OCI-M2 (cell line): ENCODE data around the gene NRGN.

Source experiments
- DNase-seq: peaks from one replicate; lab custom pipeline; 2025; ENCODE audit not compliant: unreplicated experiment; lab: John Stamatoyannopoulos, UW

Gene NRGN

DNA sequence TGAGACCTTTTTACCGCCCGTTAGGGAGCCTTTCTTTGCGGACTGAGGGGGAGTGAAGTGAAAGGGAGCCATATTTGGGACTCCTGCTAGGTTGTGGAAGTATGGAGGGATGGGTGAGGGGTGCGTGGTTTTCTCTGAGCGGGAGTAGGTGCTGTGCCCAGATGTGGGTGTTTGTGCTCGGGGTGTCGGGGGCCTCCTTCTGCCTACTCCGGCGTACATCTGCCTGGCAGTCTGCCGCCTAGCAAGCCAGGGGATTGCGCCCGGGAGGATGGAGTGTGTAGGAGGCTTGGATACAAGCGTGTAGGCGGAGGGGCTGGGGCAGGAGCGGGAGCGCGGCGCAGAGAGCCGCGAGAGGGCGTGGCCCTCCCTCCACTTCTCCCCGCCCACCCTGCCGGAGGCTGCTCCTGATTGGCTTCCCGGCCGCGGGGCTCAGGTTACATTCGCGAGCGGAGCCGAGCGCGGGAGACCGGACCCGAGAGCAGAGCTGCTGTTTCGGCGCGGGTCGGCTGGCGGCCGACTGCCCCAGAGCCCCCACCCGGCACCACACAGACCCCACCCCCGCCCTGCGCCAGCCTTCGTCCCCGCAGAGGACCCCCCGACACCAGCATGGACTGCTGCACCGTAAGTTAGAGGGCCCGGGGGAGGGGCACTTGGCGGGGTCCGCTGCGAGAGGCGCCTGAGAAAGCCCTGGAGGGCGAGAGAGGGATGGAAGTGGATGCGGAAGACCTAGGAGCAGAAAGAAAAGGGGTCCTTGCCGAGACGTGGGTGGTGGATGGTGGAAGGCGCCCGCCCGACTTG is at the start of gene NRGN:
Gene NRGN, plus strand, starts transcription at position 464 of the 798 bp plus-strand sequence. Its CDS starts 143 bp downstream, at position 607.
- peak; percentile 32 for DNase-seq

DNA sequence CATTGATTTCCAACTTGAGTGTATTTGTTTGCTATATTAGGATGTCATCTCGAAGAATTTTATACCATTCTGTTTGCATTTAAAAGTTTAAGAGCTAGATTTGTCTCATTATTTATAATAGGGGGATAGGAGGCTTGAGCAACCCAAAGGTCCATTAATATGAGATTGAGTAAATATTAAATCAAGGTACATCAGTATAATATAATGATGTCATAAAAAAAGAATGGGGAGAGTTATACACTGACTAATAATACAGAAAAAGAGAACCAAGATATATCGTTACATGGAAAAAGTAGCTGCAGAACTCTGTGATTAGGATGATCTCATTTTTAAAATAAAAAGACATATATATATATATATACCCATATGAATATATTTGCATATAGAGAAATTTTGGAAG is 46.6 kb upstream of the NRGN start:
- DNase-seq: no peak

DNA sequence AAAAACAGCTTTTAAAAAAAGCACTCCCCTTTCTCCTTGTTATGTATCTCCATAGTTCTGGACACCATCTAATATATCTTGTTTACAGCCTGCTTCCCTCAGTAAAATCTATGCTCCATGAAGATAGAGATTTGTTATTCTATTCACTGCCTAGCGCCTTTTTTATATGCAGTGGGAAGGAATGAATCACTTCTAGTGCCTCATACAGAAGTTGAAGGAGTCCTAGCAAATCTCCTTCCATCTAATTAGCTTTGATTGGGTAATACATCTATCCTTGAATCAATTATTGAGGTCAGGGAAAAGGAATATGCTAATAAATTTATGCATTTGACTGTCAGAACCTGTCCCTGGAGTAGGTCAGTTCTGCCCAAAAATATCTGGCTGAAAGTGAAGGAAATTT is 40.2 kb upstream of the NRGN start:
- no peak for DNase-seq

DNA sequence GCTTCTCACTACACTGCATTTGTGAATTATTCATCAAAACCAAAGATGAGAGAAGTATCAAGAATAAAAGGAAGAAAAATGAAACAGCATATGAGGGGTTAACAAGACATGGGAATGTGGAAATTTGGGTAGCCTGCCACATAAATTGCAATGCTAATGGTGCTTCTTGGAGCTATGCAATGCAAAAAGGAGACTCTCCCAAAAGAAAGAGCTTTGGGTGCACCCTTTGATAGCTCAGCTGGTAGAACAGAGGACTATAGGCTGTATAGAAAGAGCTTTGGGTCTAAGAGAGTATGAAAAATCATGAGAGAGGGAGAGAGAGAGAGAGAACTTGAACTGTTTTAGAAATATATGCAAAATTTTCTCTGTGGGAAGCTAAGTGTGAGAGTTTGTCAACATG is 39.7 kb upstream of the NRGN start:
- DNase-seq: no peak

DNA sequence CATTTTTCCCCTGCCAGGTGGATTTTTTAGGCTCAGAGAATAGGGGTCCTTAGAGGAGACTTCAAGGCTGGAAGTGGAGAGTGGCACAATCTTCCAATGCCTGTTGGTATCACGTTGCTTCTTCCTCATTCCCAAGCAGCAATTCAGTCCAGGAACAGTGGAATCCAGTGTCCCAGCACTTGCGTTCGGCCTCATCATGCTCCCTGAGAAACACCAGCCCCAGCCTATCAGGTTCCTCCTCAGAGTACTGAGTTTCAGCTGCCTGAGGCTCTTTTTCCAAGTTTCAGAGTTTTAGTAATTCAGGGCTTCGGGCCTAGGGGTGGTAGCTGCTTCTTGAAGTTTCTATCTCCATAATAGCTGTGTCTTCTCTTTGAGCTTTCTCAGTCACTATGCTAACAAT is 31.9 kb upstream of the NRGN start:
- DNase-seq: no peak

DNA sequence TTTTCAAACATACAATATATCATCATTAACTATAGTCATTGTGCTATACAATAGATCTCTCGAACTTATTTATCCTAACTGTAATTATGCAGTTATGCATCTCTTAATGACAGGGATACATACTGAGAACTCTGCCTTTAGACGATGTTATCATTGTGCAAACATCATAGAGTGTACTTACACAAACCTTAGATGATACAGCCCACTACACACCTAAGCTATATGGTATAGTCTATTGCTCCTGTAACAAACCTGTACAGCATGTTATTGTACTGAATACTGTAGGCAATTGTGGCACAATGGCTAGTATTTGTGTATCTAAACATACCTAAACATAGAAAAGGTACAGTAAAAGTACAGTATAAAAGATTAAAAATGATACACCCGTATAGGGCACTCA is 27.4 kb upstream of the NRGN start:
- no peak for DNase-seq

DNA sequence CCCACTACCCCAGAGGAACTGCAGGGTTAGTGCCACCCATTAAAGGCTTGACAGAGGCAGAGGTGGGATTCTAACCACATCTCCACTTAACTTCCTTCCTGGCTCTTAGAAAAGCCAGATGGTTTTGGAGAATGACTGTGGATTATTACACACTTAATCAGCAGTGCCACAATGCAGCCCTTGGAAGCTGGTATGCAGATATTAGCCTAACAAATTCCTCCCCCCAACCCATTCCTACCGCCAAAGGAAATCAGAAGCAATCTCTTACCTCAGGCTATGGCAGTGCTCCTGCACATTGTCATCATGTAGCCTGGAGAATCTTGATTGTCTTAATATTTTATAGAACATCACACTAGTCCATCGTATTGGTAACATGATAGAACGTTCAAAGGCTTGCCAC is 23.2 kb upstream of the NRGN start:
- no peak for DNase-seq

DNA sequence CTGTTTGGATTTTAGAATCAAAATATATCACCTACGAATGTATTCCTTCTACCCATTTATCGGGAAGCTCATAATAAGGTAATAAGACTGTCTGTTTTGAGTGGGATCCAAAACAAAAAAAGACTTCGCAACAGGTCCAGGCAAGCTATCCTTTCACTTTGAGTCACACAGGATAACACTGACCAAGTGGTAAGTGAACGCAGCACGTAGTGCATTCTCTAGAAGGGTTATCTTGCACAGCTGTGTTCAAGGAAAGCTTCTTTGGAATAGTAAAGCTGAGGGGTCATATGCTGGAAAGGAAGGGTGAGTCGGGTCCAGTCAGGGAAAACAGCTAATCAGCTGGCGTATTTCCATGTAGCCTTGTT is 22.3 kb upstream of the NRGN start:
- no peak for DNase-seq

DNA sequence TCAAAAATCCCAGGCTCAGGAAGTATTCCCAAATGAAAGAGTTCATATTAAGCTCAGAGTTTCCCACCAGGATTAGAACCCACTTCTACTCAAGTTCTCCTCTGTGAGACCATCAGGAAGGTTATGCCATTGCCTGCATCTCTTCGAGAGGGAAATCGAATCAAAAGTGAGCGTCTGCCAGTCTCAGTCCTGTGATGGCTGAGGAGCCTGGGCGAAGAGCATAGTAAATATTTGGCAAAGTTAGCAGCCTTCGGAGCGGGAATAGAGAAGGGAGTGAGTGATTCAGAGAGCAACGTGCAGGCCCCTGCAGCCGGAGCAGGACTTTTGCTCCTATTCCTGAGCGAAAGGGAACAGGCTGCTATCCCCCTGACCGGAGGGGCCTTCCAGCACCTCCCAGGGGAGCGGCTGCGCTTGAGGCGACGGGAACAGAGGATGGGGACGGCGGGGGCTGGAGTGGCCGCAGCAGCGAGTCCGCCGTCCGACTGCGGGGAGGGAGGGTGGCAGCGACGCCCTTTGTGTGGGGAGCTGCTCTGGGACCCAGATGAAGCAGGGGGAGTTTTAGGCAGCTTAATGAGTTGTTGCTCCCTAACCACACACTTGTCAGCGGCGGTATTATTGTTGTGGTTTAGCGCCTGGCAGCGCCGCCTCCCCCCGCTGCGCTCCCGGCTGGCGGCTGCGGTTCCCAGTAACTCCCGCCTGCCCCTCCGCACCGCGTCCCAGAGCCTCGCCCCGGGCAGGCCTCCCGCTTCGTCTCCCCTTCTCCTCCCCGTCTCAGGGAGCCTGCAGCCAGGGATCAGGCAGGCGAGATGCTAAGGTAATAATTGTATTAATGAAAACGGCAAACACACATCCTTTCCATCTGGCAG is 21.7 kb upstream of the NRGN start:
- no peak for DNase-seq

DNA sequence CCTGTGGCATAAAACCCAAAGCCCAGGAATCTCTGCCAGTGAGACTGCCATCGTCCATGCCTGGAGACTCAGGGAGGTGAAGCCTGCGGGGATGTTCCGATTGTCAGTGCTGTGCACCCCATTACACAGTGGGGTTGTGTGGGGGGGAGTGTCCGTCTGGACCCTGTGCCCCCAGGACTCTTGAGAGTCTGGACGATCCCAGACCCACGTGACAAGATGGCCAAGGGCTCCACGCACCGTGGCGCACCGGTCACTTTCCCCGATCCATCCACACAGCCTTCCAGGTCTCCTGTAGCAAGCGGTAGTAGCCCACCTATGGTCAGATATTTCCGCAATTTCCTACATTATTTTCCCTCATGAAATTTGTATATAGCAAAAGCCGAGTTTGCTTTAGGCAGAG is 20.9 kb upstream of the NRGN start:
- DNase-seq: no peak

DNA sequence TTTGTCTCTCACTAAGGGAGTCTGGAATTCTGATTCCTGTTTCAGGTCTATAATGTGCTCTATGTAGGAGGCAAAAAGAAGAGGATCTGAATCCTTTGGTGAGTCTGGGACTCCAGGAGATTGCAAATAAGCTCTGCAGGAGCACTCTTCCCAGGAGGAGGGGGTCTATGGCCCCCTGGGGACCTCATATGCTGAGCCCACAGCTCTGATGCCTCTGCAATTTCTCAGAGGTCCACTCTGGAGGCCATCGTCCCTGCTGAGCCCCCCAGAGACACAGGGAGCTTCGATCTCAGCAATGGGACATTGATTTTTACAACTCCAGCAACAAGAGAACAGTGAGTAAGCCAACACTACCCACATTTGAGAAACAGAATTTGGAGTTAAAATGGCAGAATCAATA is 20.2 kb upstream of the NRGN start:
- no peak for DNase-seq

DNA sequence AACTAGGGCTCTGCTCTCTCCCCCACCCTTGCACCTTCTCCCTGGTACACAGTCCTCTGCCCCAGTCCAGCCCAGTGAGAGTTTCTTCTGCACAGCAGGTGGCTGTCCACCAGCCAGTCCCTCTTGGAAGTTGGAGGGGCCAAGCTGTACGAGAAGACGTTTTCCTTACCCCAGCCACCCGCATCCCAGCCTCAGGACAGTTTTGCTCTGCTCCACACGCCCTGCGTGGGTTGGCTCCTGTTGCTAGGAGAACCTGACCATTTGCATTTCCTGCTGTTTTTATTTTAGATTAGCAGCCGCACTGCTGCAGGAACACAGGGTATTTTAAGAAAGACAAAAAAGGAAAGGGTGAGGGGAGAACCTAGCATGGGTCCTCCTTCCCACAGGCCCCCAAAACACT is 17.6 kb upstream of the NRGN start:
- DNase-seq: no peak

DNA sequence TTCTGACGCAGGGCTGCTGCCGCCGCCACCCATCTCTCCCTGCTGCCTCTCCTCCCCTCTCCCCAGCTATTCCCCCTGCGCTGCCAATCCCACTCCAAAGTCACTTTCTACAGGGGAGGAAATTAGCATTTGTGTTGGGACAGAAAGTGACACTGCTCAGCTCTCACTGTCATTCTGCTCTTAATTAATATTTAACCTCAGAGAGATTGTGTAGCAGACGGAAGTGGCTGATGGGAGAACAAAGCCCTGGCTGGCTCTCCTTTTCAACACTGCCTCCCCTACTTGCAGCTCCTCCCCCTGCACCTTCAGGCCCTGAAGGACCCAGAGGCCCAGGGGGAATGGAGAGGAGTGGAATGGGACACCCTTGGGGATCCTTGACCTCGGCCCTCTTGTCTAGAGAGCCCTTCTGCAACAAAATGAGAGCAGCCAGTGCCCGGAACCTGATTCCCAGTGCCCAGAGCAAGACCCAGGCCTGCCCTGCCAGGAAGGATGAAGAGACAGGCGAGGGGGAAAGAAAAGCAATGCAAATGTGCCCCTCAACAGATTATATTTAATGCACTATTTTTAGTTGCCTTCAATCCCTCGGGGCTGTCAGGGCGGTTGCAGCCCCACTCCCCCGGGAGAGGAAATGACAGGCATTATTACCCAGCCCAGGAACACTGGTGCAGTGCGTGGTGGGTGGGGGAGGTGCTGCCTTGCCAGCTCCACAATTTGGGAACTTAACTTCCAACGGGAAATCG is 14.6 kb upstream of the NRGN start:
- DNase-seq: no peak

DNA sequence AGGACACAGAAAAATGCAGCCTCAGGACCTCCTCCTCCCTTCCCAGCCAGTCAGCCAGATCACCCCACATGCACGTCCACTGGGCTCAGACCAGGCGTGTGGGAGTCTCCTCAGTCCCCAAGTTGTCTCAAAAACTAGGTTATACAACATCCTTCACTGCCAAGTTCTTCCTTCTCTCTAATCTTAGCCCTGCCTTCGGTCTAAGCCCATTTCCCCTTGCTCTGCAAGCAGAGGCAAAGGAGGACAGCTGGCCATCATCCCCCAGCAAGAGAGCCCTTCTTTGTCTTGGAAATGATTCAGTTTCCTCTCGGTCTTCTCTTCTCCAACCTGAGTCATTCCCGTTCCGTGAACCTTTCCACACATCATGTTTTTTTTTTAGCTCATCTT is 14.0 kb upstream of the NRGN start:
- DNase-seq: no peak

DNA sequence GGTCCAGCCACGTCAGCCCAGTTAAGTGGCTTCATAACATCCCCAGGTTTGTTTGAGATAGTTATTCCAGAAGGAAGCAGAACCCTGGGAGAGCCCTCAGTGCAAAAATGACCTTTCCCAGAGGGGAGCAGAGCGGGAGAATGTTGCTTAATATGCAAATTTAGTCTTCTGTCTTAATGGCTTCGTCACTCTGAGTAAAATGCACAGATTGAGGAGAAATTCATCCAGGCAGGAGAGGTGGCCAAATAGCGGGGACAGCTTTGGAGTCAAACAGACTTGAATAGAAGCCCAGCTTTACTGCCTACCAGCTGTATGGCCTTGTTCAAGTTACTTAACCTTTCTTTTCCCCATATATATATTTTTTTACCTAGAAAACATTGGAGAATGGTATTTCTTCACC is 12.3 kb upstream of the NRGN start:
- DNase-seq: no peak

DNA sequence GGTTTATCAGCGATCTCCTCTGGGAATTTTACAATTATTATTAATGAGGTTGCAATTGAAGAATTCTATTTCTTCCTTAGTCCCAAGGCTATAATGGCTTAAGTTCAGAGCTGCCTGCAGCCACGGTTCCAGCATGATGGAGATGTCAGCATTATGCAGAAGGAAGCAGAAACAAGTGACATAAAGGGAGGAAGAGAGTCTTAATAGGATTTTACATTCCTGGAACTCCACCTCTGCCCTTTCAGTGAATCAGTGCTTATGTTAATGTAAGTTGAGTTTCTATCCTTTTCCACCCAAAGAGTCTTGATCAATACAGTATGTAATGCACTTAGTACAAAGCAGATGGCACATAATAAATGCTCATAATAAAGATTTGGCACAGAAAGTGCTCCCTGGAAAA is 11.6 kb upstream of the NRGN start:
- no peak for DNase-seq

DNA sequence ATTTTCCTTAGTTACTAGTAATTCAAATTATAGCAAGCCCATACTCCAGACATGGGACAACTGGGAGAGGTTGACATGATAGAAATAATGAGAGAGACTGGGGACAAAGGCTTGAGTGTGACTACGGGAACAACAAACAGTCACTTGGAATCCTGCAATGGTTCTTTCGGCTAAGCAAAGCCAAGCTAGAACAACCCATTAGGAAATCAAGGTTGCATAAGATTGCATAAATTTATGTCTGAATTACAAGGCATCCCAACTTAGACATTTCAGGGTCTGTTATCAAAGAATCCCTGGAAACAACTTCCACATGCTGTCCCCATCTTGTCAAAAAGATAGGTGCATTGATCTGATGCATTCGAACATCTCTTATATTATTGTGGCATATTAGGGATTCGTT is 10.2 kb upstream of the NRGN start:
- no peak for DNase-seq

DNA sequence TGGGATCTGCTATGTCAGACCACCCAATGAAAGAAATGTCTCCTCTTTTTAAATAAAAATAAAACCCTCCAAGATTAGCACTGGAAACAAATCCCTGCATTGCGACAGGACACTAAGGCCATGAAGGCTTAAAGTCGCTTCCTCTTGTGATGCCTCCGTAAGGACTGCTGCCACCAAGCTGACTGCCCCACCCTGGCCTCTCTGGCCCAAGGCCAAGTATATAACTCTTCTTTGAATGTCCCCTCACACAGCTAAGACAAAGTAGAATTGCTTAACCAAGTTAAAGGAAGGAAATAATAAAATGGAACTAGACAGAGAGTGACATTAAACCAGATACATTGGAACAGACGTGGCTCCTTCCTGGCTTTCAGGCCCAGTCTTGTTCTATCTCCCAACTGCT is 7.5 kb upstream of the NRGN start:
- no peak for DNase-seq

DNA sequence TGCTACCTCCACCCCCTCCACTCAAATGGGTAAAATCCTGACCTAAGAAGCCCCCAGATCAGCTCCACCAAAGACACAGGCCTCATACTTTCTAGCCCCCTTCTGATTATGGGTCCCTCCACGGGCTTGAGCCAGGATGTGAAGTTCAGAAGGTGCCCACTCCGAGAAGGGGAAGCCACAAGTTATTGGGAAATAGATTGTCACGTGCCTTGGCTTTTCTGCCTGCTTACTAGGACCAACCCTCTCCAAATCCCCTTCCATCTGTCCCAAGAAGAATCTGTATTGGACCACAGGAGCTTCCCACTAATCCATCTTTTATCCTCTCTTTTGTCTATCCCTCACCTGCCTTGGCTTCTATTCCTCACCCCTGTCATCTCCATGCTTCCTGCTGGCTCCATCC is 3.0 kb upstream of the NRGN start:
- no peak for DNase-seq

DNA sequence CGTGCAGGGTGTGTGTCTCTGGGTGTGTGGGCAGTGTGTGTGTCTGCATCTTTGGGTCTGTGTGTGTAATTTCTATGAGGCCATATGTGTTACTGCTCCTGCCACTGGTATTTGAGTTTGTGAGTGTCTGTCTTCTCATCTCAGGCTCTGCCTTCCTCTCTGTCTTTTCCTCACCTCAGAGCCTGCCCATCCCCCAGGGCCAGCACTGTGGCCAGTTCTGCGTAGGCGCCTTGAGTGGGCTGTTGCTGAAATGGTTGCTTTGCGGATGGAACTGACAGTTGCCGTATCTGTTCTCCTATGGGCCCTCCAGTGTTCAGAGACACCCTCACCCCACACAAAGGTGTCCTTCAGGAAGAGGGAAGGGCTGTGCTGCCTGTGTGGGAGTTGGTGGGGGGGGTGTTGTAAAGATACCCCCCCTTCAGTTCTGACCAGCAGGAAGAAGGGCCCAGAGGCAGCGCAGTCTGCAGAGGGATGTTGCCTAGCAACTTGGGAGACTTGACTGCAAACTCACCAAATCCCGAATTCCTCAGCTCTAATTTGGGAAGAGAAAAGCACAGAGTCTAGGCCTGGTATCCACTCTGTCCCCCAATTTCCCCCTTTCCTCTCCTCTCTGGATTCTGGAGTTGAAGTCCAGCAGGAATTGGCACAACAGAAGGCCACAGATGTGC is 2.0 kb upstream of the NRGN start:
- no peak for DNase-seq

DNA sequence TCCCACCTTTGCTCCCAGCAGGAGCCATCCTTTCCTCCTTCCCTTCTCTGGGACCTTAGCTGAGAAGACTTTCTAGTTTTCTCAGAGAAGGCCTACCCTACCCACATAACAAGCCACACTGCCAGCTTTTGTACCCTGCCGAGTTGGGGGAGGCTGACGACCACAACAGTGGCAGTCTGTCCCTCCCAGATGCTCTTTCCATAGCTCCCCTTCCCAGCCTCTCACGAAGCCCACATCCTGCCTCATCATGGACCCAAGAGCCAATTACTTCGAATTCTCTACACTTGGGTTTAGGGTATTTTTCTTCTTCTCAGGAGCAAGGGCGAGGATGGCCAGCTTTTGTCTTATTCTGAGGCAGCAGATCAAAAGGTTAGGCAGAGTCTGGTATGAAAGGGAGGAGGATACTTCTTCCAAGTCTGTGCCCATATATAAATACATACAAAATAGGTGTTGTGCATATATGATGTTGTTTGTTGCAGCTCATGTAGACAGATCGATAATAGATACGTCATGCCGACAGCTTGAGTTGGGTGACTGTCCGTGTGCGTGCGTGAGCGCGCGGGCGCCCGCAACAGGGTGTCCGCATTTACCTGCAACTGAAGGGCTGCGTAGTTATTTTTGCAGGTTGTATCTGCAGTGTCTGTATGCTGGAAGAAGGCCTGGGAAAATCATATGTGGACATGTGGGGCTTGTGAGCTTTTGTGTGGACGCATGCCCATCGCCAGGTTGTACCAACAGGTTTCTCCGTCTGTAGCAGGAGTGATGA is 846 bp upstream of the NRGN start:
- DNase-seq: no peak
